Lower leg skin (tissue), 3 donors: ENCODE results near the gene DBR1.

Source experiments
- POLR2A ChIP-seq, 2 donors: fragments of 450-650 bp; IDR thresholded peaks; one replicate each; pipeline ENCODE4 v1.6.1; 2016 to 2017; ENCODE audit warnings: antibody characterized with exemption in 2 of 2, mild to moderate bottlenecking in 1 of 2, moderate library complexity in 1 of 2
- TF ChIP-seq, protein P1 (sequence below), 3 donors: fragments of 450-650 bp; IDR thresholded peaks; one replicate each; pipeline ENCODE4 v1.5.1; 2016; ENCODE audit warnings: antibody characterized with exemption in 3 of 3, mild to moderate bottlenecking in 3 of 3, moderate library complexity in 2 of 3

DNA sequence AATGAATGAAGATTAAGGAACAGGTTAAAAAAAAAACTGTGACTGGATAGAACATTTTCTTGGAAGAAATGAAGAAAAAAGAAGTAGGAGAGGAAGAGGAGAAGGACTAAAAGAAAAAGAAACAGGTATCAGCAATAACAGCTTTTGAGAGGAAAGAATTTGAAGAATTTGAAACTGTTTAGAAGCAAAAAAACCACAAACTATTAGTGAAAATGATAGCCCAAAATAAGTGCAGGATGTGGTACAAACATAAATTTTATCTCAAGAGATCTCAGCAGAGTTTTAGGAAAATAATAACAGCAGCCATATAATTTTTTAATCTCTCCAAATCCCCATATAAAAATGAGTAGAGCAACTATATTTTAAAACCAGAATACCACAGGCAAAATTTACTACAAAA is 33.8 kb downstream of the DBR1 start:
- no peak for TF ChIP-seq POLR2A (IDR thresholded peaks at IDR 0.05)
- TF ChIP-seq, protein P1, sequence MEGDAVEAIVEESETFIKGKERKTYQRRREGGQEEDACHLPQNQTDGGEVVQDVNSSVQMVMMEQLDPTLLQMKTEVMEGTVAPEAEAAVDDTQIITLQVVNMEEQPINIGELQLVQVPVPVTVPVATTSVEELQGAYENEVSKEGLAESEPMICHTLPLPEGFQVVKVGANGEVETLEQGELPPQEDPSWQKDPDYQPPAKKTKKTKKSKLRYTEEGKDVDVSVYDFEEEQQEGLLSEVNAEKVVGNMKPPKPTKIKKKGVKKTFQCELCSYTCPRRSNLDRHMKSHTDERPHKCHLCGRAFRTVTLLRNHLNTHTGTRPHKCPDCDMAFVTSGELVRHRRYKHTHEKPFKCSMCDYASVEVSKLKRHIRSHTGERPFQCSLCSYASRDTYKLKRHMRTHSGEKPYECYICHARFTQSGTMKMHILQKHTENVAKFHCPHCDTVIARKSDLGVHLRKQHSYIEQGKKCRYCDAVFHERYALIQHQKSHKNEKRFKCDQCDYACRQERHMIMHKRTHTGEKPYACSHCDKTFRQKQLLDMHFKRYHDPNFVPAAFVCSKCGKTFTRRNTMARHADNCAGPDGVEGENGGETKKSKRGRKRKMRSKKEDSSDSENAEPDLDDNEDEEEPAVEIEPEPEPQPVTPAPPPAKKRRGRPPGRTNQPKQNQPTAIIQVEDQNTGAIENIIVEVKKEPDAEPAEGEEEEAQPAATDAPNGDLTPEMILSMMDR (IDR thresholded peaks at IDR 0.05) = no peak
